Hematopoietic multipotent progenitor cell treated with erythropoietin and hydrocortisone succinate and interleukin-3 and kit ligand, for 6 days (in vitro differentiated cells): ENCODE data around the gene ZNF888.
A peak's percentile ranks its signal among the peaks of the same experiment; 100 is the strongest.
"Not testable (repeated sequence)": the region's sequence is repeated elsewhere in the genome, so short reads cannot be mapped to it uniquely, and the experiment has no call there.

Experiments
- DNase-seq: peaks from one replicate; pipeline ENCODE4 v3.0.0-alpha.2; 2015

ZNF888 gene

DNA sequence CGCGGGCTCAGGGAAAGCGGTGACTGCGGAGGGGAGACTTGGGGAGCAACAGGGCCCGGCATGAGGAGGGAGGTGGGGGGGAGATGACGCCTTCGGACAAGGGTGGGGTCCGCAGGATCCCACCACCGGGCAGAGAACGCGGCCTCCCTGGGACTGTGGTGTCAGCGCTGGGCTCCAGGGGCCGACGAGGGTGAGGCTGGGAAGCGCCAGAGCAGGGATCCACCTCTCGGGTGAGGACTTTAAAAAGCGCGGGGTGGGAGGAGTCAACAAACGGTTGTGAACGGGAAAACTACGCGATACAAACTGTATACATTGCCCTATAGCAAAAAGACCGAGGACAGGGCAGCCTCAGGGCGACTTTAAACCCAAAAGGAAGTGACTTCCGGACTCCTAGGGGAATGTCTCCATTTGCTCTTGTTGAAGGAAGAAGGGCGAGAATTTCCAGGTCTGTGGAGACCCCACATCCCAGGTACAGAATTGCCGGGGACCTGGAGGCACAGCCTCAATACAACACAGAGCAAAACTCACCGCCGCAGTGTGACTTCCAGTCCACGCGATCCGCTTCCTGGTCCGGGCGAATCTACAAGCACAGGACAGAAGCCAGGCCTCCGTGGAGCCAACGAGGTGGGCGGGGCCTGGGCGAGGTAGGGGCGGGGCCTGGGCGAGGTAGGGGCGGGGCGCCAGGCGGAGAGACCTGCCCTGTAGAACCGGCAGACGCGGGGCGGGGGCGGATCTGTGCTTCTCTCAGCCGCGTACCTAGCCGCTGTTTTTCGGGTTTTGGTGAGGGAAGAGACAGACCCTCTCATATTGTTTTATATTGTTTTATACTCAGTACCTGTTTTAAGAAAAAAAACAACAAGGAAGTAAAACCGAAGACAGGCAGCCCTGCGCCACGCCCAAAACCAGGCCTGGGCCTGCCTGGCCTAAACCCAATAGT, at the start of gene ZNF888:
TSS of gene ZNF888 (minus strand) at position 588 of the 937 bp plus-strand sequence. CDS start 5,555 bp downstream, outside the sequence.
- peak; percentile 95 for DNase-seq

GRCh38 chr19:52967772-52968171, 44.5 kb upstream of the ZNF888 start:
- DNase-seq, result no peak

DNA sequence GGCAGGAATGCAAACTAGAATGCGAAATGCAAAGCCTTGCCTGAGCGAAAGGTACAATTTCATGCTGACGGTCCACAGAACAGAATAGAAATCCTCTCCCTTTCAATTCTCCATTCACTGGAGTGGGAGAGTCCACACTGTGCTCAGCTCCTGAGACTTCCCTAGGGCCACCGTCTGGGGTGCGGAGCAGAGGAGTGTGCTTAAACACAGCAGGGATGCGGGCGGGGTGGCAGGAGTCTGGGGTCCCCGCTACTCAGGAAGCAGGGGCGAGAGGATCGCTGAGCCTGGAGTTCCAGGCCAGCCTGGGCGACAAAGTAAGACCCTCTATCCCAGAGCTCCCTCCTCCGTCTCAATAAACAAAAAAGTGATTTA, 40.0 kb upstream of the ZNF888 start:
- DNase-seq, result no peak

DNA sequence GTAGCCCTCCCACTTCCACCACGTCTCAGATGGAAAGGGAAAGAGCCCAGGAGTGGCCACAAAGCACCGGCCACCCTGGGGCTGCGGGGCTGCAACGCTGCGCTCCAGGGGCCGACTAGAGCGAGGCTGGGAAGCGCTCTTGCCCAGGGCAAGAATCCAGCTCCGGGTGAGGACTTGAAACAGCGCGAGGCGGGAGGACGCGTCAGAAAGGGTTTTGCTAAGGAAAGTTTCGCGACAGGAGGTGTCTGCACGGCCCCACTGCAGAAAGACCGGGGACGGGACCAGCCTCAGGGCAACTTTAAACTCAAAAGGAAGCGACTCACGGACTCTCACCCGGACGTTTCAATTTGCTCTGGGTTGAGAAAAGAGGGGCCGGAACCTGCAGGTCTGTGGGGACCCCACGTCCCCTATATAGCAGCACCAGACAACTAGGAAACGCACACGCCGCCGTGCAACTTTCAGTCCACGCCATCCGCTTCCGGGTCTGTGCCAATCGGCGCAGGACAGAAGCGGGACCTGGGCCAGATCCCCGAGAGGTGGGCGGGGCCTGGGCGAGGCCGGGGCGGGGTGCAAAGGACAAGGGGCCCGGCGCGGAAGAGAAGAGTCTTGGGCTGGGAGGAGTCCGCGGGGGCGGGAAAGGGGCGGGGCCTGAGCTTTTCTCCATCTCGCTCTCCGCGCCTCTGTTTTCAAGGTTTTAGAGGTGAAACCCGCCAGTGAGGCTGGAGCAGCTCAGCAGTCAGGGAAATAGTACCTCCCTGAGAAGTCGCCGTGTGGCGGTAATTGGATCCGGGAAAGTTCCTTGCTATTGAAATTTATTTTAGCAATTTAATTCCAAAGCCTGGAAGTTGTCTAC, 39.4 kb upstream of the ZNF888 start, which contains the start of gene ZNF816:
TSS of gene ZNF816 (minus strand) at position 488 of the 853 bp plus-strand sequence. CDS start 6,792 bp downstream, outside the sequence.
- DNase-seq, result peak; percentile 98

- DNase-seq, result no peak
These were observed 38.8 kb upstream of the ZNF888 start for GRCh38 chr19:52961981-52962380.

DNA sequence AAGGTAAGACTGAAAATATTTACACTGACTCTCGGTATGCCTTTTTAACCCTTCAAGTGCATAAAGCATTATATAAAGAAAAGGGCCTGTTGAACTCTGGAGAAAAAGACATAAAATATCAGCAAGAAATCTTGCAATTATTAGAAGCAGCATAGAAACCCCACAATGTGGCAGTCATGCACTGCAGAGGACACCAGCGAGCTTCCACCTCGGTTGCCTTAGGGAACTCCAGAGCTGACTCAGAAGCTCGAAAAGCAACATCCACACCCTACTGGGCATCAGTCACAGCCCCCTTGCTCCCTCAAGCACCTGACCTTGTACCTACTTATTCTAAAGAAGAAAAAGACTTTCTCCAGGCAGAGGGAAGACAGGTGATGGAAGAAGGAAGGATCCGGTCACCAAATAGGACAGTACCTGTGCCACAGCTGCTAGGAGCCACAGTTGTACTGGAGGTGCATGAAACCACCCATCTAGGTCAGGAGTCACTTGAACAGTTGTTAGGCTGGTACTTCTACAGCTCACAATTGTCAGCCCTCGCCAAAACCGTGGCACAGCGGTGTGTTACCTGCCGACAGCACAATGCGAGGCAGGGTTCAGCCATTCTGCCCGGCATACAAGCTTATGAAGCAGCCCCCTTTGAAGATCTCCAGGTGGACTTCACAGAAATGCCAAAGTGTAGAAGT, 36.5 kb upstream of the ZNF888 start:
- DNase-seq, result no peak

DNA sequence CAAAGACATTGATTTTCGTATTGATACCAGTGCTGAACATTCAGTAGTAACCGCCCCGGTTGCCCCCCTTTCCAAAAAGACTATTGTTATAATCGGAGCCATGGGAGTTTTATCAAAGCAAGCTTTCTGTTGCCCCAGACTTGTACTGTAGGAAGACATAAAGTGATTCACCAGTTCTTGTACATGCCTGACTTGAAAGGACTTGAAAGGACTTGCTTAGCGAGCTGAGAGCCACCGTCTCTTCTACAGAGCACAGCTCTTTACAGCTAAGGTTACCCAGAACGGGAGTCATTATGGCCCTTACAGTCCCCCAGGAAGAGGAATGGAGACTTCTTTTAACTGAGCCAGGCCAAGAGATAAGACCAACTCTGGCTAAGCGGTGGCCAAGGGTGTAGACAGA, 34.4 kb upstream of the ZNF888 start:
- no peak for DNase-seq

DNA sequence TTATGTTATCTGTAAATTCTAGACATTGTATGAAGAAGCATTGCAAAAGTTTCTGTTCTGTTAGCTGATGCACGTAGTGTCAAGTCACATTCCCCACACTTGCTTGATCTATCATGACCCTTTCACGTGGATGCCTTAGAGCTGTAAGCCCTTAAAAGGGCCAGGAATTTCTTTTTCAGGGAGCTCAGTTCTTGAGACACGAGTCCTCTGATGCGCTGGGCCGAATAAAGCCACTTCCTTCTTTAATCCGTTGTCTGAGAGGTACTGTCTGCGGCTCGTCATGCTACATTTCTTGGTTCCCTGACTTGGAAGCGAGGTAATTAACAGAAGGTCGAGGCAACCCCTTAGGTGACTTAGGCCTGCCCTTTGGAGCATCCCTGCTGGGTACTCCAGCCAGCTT, 33.7 kb upstream of the ZNF888 start:
- no peak for DNase-seq

- DNase-seq, result no peak
These were observed 26.2 kb upstream of the ZNF888 start for GRCh38 chr19:52949422-52949821.

GRCh38 chr19:52948025-52948770, 25.0 kb upstream of the ZNF888 start:
- no peak for DNase-seq

DNA sequence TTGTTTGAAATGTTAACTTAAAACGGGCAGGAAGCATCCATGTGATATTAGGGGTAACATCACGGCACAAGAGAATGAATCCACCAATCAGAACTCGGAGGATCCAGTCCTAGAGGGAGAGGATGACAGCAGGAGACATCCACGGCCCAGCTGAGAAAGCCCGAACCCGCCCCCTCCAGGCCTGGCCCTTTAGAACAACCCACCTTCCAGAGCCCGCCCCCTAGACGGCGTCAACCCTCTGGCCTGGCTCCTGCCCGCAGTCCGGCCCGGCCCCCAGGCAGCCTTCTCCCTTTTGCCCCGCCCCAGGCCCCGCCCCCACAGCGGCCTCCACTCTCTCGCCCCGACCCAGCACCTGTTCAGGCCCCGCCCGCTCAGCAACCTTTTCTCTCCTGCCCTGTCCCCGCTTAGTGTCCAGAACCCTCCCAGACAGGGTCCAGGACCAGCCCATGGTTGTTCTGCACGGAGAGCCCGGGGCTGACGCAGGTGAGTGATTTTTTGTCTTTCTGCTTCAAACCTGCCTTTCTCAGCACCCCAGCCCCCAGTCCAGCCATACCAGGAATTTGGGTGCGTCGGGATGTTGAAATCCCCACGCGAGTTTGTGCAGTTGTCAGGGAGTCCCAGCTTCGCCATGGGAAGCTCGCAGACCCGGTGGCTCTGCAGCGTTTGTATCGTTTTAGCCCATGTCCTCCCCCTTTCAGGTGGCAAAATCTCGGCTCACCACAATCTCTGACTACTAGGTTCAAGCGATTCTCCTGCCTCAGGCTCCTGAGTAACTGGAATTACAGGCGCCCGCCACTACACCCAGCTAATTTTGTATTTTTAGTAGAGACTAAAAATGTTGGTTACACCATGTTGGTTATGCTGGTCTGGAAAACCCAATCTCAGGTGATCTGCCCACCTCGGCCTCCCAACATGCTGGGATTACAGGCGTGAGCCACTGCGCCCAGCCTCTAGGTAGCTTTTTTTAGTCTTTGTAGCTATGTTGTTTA, 23.4 kb upstream of the ZNF888 start:
- no peak for DNase-seq

GRCh38 chr19:52945652-52946321, 22.6 kb upstream of the ZNF888 start:
- DNase-seq, result no peak

DNA sequence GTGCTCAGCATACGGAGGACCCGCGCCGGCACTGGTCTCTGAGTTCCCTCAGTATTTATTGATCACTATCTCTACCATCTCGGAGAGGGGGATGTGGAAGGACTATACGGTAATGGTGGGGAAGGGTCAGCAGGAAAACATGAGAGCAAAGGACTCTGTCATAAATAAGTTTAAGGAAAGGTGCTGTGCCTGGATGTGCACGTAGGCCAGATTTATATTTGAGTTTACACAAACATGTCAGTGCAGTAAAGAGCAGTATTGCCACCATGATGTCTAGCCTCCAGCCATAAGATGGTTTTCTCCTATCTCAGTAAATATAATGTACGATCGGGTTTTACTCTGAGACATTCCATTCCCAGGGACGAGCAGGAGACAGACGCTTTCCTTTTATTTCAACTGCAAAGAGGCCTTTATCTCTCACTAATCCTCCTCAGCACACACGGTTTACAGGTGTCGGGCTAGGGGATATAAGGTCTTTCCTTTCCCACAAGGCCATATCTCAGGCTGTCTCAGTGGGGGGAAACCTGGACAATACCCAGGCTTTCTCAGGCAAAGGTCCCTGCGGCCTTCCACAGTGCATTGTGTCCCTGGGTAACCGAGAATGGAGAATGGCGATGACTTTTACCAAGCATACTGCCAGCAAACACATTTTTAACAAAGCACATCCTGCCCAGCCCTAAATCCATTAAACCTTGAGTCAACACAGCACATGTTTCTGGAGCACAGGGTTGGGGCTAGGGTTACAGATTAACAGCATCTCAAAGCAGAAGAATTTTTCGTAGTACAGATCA, 21.7 kb upstream of the ZNF888 start:
- not testable (repeated sequence) for DNase-seq

- no peak for DNase-seq
These were observed 20.8 kb upstream of the ZNF888 start for GRCh38 chr19:52943884-52944643.

DNA sequence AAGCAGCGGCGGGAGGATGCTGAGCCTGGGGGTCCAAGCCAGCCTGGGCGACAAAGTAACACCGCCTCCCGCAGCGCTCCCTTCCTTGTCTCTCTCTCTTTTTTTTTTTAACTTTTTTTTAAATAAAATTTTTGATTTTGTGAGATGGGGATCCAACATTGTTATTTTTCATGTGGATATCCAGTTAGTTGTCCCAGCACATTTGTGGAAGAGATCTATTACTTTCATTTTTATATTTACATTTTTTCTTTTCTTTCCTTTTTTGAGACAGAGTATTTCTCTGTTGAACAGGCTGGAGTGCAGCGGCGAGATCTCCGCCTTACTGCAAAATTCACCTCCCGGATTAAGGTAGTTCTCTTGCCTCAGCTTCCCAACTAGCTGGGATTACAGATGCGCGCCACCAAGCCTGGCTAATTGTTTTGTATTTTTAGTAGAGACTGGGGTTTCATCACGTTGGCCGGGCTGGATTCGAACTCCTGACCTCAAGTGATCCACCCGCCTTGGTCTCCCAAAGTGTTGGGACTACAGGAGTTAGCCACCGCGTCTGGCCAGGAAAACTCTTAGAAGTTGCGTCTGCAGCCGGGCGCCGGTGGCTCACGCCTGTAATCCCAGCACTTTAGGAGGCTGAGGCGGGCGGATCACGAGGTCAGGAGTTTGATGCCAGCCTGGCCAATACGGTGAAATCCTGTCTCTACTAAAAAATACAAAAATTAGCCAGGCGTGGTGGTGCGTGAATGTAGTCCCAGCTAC, 20.1 kb upstream of the ZNF888 start:
- DNase-seq, result no peak

DNA sequence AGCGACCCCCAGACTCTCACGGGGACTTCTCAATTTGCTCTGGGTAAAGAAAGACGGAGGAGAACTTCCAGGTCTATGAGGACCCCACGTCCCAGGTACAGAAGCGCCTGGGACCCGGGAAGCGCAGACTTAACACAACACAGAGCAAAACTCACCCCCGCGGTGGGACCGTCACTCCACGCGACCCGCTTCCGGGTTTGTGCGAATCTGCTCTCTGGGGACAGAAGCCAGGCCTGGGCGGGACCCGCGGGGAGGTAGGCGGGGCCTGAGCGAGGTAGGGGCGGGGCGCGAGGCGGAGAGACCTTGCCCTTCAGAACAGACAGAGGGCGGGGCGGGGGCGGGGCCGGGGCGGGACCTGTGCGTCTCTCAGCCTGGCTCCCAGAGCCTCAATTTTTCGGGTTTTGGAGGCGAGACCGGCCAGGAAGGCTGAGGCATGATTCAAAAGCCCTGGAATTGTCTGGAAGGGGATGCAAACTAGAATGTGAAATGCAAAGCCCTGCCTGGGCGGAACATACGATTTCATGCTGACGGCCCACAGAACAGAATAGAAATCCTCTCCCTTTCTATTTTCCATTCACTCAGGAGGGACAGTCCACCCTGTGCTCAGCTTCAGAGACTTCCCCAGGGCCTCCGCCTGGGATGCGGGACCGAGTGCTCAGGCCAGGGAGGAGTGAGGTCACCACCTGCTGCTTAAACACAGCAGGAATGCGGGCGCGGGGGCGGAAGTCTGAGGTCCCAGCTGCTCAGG, 19.3 kb upstream of the ZNF888 start:
- peak; percentile 92 for DNase-seq

DNA sequence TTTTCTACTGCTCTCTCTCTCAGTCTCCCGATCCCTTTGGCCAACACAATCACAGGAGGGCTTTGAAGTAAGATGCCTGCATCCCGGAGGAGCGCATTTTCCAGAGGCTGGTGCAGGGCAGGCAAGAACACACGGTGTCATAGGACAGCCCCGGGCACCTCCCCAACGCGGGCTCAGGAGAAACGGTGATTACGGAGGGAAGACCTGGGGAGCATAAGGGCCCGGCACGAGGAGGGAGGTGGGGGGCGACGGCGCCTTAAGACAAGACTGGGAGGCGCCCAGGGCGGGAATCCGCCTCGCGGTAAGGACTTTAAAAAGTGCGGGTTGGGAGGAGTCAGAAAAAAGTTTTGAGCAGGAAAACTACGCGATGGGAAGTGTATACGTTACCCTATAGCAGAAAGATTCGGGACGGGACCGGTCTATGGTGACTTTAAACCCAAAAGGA, 18.7 kb upstream of the ZNF888 start:
- peak; percentile 62 for DNase-seq
